Measurements from ENCODE around the gene POLDIP2. TPM values are rescaled to one million over a fixed set of nuclear protein-coding genes. Genes with fewer than 3 reads are reported as not detected.
A peak's percentile ranks its signal among the peaks of the same experiment; 100 is the strongest.

POLDIP2 gene
- total and polyA plus RNA-seq, 2 of the 13 experiments (the other 11 are each of a cell fraction or from before 2014, with no cell fraction given) = 85.9 to 114 TPM

GRCh38 chr17:28318759-28319597, 38.3 kb downstream of the POLDIP2 start, which contains the start of gene TMEM97 (continued):
- TF ChIP-seq, protein P1, sequence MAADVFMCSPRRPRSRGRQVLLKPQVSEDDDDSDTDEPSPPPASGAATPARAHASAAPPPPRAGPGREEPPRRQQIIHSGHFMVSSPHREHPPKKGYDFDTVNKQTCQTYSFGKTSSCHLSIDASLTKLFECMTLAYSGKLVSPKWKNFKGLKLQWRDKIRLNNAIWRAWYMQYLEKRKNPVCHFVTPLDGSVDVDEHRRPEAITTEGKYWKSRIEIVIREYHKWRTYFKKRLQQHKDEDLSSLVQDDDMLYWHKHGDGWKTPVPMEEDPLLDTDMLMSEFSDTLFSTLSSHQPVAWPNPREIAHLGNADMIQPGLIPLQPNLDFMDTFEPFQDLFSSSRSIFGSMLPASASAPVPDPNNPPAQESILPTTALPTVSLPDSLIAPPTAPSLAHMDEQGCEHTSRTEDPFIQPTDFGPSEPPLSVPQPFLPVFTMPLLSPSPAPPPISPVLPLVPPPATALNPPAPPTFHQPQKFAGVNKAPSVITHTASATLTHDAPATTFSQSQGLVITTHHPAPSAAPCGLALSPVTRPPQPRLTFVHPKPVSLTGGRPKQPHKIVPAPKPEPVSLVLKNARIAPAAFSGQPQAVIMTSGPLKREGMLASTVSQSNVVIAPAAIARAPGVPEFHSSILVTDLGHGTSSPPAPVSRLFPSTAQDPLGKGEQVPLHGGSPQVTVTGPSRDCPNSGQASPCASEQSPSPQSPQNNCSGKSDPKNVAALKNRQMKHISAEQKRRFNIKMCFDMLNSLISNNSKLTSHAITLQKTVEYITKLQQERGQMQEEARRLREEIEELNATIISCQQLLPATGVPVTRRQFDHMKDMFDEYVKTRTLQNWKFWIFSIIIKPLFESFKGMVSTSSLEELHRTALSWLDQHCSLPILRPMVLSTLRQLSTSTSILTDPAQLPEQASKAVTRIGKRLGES (CRISPR knock-in tag; IDR thresholded peaks at IDR 0.05; ENCODE audit: borderline replicate concordance) = peak; percentile 75; the same call in 1 of the 2 replicates
- TF ChIP-seq ZNF781 (CRISPR knock-in tag; IDR thresholded peaks at IDR 0.05; ENCODE audit: borderline replicate concordance, not compliant biosample characterization) = no peak
- TF ChIP-seq KLF15 (CRISPR knock-in tag; IDR thresholded peaks at IDR 0.05; ENCODE audit: borderline replicate concordance) = peak; percentile 94
- TF ChIP-seq SETDB1 (CRISPR knock-in tag; IDR thresholded peaks at IDR 0.05; ENCODE audit: borderline replicate concordance) = no peak
- no peak for TF ChIP-seq FOXO1 (CRISPR knock-in tag; IDR thresholded peaks at IDR 0.05)
- TF ChIP-seq ZNF318 (CRISPR knock-in tag; IDR thresholded peaks at IDR 0.05) = 0 out of 2 replicates have a peak, but pooled peaks have one; percentile 69
- peak; percentile 97 for TF ChIP-seq ZSCAN21 (CRISPR knock-in tag; IDR thresholded peaks at IDR 0.05; ENCODE audit: borderline replicate concordance)
- TF ChIP-seq ZFP90 (CRISPR knock-in tag; IDR thresholded peaks at IDR 0.05; ENCODE audit: borderline replicate concordance) = peak; percentile 86
- TF ChIP-seq BORCS8-MEF2B (CRISPR knock-in tag; IDR thresholded peaks at IDR 0.05) = peak; percentile 78
- TF ChIP-seq RFX3 (CRISPR knock-in tag; IDR thresholded peaks at IDR 0.05) = no peak
- no peak for TF ChIP-seq U2AF2 (IDR thresholded peaks at IDR 0.05; ENCODE audit: low read depth, low read length)
- no peak for TF ChIP-seq RARG (CRISPR knock-in tag; IDR thresholded peaks at IDR 0.05; ENCODE audit: low read depth)
- no peak for TF ChIP-seq NR1H2 (CRISPR knock-in tag; IDR thresholded peaks at IDR 0.05; ENCODE audit: borderline replicate concordance, low read depth)
